AG09309 (cell line): ENCODE results near the gene POU5F1.

Experiments used
- DNase-seq: peaks from one replicate; pipeline ENCODE4 v3.0.0-alpha.2; 2010; ENCODE audit warnings: low read depth
- H3K4me3 ChIP-seq: 2 replicates; pipeline ENCODE4 v1.5.1; 2011; ENCODE audit warnings: mild to moderate bottlenecking, low read depth, low read length, moderate library complexity; ENCODE audit not compliant: control insufficient read depth
- CTCF ChIP-seq: IDR thresholded peaks from 2 replicates; pipeline ENCODE4 v1.5.1; 2011; ENCODE audit warnings: mild to moderate bottlenecking, low read depth, low read length, inconsistent platforms; ENCODE audit not compliant: insufficient read depth, control insufficient read depth; ENCODE audit errors: missing control alignments

The POU5F1 gene

GRCh38 chr6:31156641-31157040 is 13.8 kb downstream of the POU5F1 start:
- no peak overlapping the region for H3K4me3 ChIP-seq
- TF ChIP-seq CTCF = no peak
- DNase-seq = no peak

GRCh38 chr6:31154436-31154835 is 16.0 kb downstream of the POU5F1 start:
- DNase-seq = no peak
- TF ChIP-seq CTCF = no peak
- no peak overlapping the region for H3K4me3 ChIP-seq

GRCh38 chr6:31152781-31153180 is 17.7 kb downstream of the POU5F1 start:
- TF ChIP-seq CTCF = no peak
- no peak overlapping the region for H3K4me3 ChIP-seq
- DNase-seq = no peak

- no peak for TF ChIP-seq CTCF
- no peak overlapping the region for H3K4me3 ChIP-seq
These were observed 20.5 kb downstream of the POU5F1 start for GRCh38 chr6:31149827-31150447.

GRCh38 chr6:31145386-31145785 is 25.1 kb downstream of the POU5F1 start:
- no peak overlapping the region for H3K4me3 ChIP-seq
- no peak for TF ChIP-seq CTCF
- DNase-seq = no peak

More at GRCh38 chr6:31149827-31150447, 20.5 kb downstream of the POU5F1 start:
- no peak for DNase-seq

GRCh38 chr6:31144970-31145340 is 25.5 kb downstream of the POU5F1 start:
- TF ChIP-seq CTCF = no peak
- DNase-seq = no peak
- no peak overlapping the region for H3K4me3 ChIP-seq

- no peak overlapping the region for H3K4me3 ChIP-seq
- no peak for DNase-seq
- no peak for TF ChIP-seq CTCF
These were observed 26.0 kb downstream of the POU5F1 start for GRCh38 chr6:31144296-31144969.
